H1 (cell line): ENCODE results near the gene STAMBPL1. TPM values are rescaled to one million over a fixed set of nuclear protein-coding genes. Genes with fewer than 3 reads are reported as not detected.

ENCODE experiments used
- CTCF ChIA-PET: fragments of 300-600 bp; sonication (Branson Sonifier 250); formaldehyde crosslinking; loops from one replicate; lab custom pipeline; 2021; ENCODE audit not compliant: partially characterized antibody; lab: Charles Lee
- POLR2A ChIA-PET: fragments of 300-600 bp; sonication (Branson Sonifier 250); formaldehyde crosslinking; loops from one replicate; lab custom pipeline; 2021; ENCODE audit warnings: inconsistent platforms; ENCODE audit not compliant: partially characterized antibody; lab: Charles Lee
- DNase-seq, 2 experiments: peaks; one replicate each; pipeline versions ENCODE4 v3.0.0 to v3.0.0-alpha.2; 2010 to 2022; ENCODE audit warnings: low spot score in 2 of 2, low read depth in 1 of 2, mixed read lengths in 1 of 2
- FAIRE-seq: peaks from 2 replicates; lab custom pipeline; 2011; peaks lifted over from hg19 to GRCh38; lab: Jason Lieb, UNC
- H2AFZ ChIP-seq: 2 replicates; pipeline ENCODE4 v1.8.1; 2012; ENCODE audit warnings: low read length, inconsistent platforms
- H2AK5ac ChIP-seq: 2 replicates; pipeline ENCODE4 v1.6.1; 2013; ENCODE audit warnings: low read depth, low read length
- H2BK120ac ChIP-seq: replicated peaks from 2 replicates; pipeline ENCODE3; 2013; ENCODE audit warnings: low read depth, low read length, inconsistent platforms
- H2BK12ac ChIP-seq: 2 replicates; pipeline ENCODE4 v1.6.1; 2013; ENCODE audit warnings: low read depth, low read length
- H2BK15ac ChIP-seq: 2 replicates; pipeline ENCODE4 v1.6.1; 2013; ENCODE audit warnings: low read length
- H2BK20ac ChIP-seq: 2 replicates; pipeline ENCODE4 v1.6.1; 2013; ENCODE audit warnings: low read length
- H2BK5ac ChIP-seq: 2 replicates; pipeline ENCODE4 v1.6.1; 2013; ENCODE audit warnings: low read depth, low read length
- H3K14ac ChIP-seq: 2 replicates; pipeline ENCODE4 v1.6.1; 2013; ENCODE audit warnings: inconsistent platforms; ENCODE audit not compliant: insufficient read length
- H3K18ac ChIP-seq: 2 replicates; pipeline ENCODE4 v1.6.1; 2013; ENCODE audit warnings: low read length; ENCODE audit errors: extremely low read depth
- H3K23ac ChIP-seq: 2 replicates; pipeline ENCODE4 v1.6.1; 2013; ENCODE audit warnings: inconsistent platforms; ENCODE audit not compliant: insufficient read length
- H3K23me2 ChIP-seq: 2 replicates; pipeline ENCODE4 v1.6.1; 2013; ENCODE audit warnings: low read depth, low read length
- H3K27ac ChIP-seq: 2 replicates; pipeline ENCODE4 v1.6.1; 2011; ENCODE audit warnings: low read depth, low read length, inconsistent platforms
- H3K27me3 ChIP-seq, 4 experiments: replicated peaks in 1 of 4; 1 replicate in 1 of 4; 2 replicates in 3 of 4; pipeline versions ENCODE4 v1.6.1 to v1.8.1; 2011 to 2013; ENCODE audit warnings: low read length in 3 of 4, mild to moderate bottlenecking in 3 of 4, inconsistent platforms in 2 of 4, mixed read lengths in 2 of 4, moderate library complexity in 1 of 4; ENCODE audit not compliant: control insufficient read depth in 3 of 4, insufficient read depth in 3 of 4; ENCODE audit errors: extremely low read depth in 1 of 4
- H3K36me3 ChIP-seq, 4 experiments: 2 replicates each; pipeline versions ENCODE4 v1.6.1 to v1.8.1; 2011 to 2013; ENCODE audit warnings: mild to moderate bottlenecking in 4 of 4, low read length in 3 of 4, moderate library complexity in 2 of 4, control low read depth in 1 of 4, inconsistent platforms in 1 of 4; ENCODE audit not compliant: insufficient read depth in 4 of 4, control insufficient read depth in 2 of 4
- H3K4ac ChIP-seq: replicated peaks from 2 replicates; pipeline ENCODE3; 2013; ENCODE audit warnings: low read length, low read depth, mixed read lengths, inconsistent platforms; ENCODE audit not compliant: insufficient read length
- H3K4me1 ChIP-seq, 4 experiments: replicated peaks in 1 of 4; 1 replicate in 1 of 4; 2 replicates in 3 of 4; pipeline versions ENCODE4 v1.6.1 to v1.8.1; 2011 to 2013; ENCODE audit warnings: low read length in 3 of 4, inconsistent platforms in 2 of 4, mixed read lengths in 1 of 4; ENCODE audit not compliant: insufficient read depth in 4 of 4, control insufficient read depth in 3 of 4
- H3K4me2 ChIP-seq, 2 experiments: 2 replicates each; pipeline versions ENCODE4 v1.6.1 to v1.8.1; 2011 to 2013; ENCODE audit warnings: low read depth in 2 of 2, low read length in 2 of 2, control low read depth in 1 of 2, inconsistent platforms in 1 of 2, mild to moderate bottlenecking in 1 of 2; ENCODE audit not compliant: insufficient read depth in 1 of 2
- H3K4me3 ChIP-seq, 4 experiments: fragments of 200-600, 300-600 bp in 1 of 4; sonication (generic), shearing (Covaris generic), sonication (Bioruptor Twin) in 1 of 4; 2 replicates each; pipeline versions ENCODE4 v1.5.1 to v1.8.1; 2011 to 2016; ENCODE audit warnings: low read length in 4 of 4, low read depth in 3 of 4, control low read depth in 2 of 4, inconsistent platforms in 2 of 4, mild to moderate bottlenecking in 2 of 4, mixed read lengths in 1 of 4, moderate library complexity in 1 of 4; ENCODE audit not compliant: insufficient read depth in 2 of 4; ENCODE audit errors: extremely low read depth in 1 of 4
- H3K56ac ChIP-seq: replicated peaks from 2 replicates; pipeline ENCODE3; 2013; ENCODE audit warnings: low read depth, mild to moderate bottlenecking, mixed read lengths, low read length, inconsistent platforms; ENCODE audit not compliant: insufficient read length
- H3K79me1 ChIP-seq: 2 replicates; pipeline ENCODE4 v1.6.1; 2013; ENCODE audit warnings: low read depth, low read length, control low read depth
- H3K79me2 ChIP-seq, 2 experiments: 2 replicates each; pipeline versions ENCODE4 v1.6.1 to v1.8.1; 2012 to 2013; ENCODE audit warnings: low read length in 2 of 2, mild to moderate bottlenecking in 2 of 2, inconsistent platforms in 1 of 2; ENCODE audit not compliant: insufficient read depth in 2 of 2, control insufficient read depth in 1 of 2
- H3K9ac ChIP-seq, 4 experiments: replicated peaks in 1 of 4; 1 replicate in 1 of 4; 2 replicates in 3 of 4; pipeline versions ENCODE4 v1.6.1 to v1.8.1; 2011 to 2013; ENCODE audit warnings: low read depth in 3 of 4, low read length in 3 of 4, control low read depth in 2 of 4, mild to moderate bottlenecking in 2 of 4, moderate library complexity in 2 of 4, inconsistent platforms in 1 of 4; ENCODE audit errors: extremely low read depth in 1 of 4
- H3K9me3 ChIP-seq, 2 experiments: 2 replicates each; pipeline versions ENCODE4 v1.6.1 to v1.8.1; 2012 to 2013; ENCODE audit warnings: mild to moderate bottlenecking in 2 of 2, moderate library complexity in 2 of 2, control low read depth in 1 of 2, inconsistent platforms in 1 of 2, low read depth in 1 of 2, low read length in 1 of 2, mixed read lengths in 1 of 2; ENCODE audit not compliant: insufficient read depth in 2 of 2
- H4K20me1 ChIP-seq, 2 experiments: replicated peaks in 1 of 2; 2 replicates each; pipeline versions ENCODE3 to v1.8.1; 2011 to 2013; ENCODE audit warnings: inconsistent platforms in 2 of 2, low read length in 2 of 2, mild to moderate bottlenecking in 1 of 2; ENCODE audit not compliant: insufficient read depth in 2 of 2, control insufficient read depth in 1 of 2
- H4K5ac ChIP-seq: 2 replicates; pipeline ENCODE4 v1.6.1; 2013; ENCODE audit warnings: low read length, low read depth, mixed read lengths, inconsistent platforms; ENCODE audit not compliant: insufficient read length
- H4K8ac ChIP-seq: 2 replicates; pipeline ENCODE4 v1.8.0; 2013; ENCODE audit warnings: mild to moderate bottlenecking, moderate library complexity, low read length, inconsistent platforms; ENCODE audit not compliant: insufficient read depth; ENCODE audit errors: extremely low read depth
- H4K91ac ChIP-seq: replicated peaks from 2 replicates; pipeline ENCODE3; 2013; ENCODE audit warnings: low read length, mixed read lengths, inconsistent platforms; ENCODE audit not compliant: insufficient read length
- ASH2L ChIP-seq: fragments of 200-600, 300-600 bp; sonication (generic); IDR thresholded peaks from one replicate; pipeline ENCODE4 v1.7.1; 2017; ENCODE audit warnings: low read length
- CBX5 ChIP-seq: fragments of 300-800, 300-1000 bp; sonication (generic); IDR thresholded peaks from 2 replicates; pipeline ENCODE4 v1.7.1; 2016; ENCODE audit warnings: antibody characterized with exemption, low read length, low read depth
- CEBPB ChIP-seq: IDR thresholded peaks from 2 replicates; pipeline ENCODE4 v1.6.1; 2012; ENCODE audit warnings: low read depth, low read length
- CHD2 ChIP-seq: IDR thresholded peaks from 2 replicates; pipeline ENCODE4 v1.6.1; 2012; ENCODE audit warnings: low read length, improper control_type of control experiment
- CTBP2 ChIP-seq: IDR thresholded peaks from 2 replicates; pipeline ENCODE4 v1.7.0; 2011; ENCODE audit warnings: borderline replicate concordance, mild to moderate bottlenecking, moderate library complexity, mixed read lengths, low read length; ENCODE audit not compliant: insufficient read depth, insufficient read length
- EGR1 ChIP-seq: IDR thresholded peaks from 2 replicates; pipeline ENCODE4 v1.6.1; 2011; ENCODE audit warnings: low read depth, low read length, borderline replicate concordance
- FOSL1 ChIP-seq: IDR thresholded peaks from 2 replicates; pipeline ENCODE4 v1.6.1; 2011; ENCODE audit warnings: mild to moderate bottlenecking, low read depth, low read length, moderate library complexity; ENCODE audit not compliant: insufficient read depth
- GABPA ChIP-seq: IDR thresholded peaks from 2 replicates; pipeline ENCODE4 v1.6.1; 2011; ENCODE audit warnings: mild to moderate bottlenecking, low read length, moderate library complexity, borderline replicate concordance; ENCODE audit not compliant: insufficient read depth
- JUN ChIP-seq: IDR thresholded peaks from 2 replicates; pipeline ENCODE4 v1.6.1; 2011; ENCODE audit warnings: low read depth, mild to moderate bottlenecking, improper control_type of control experiment, low read length
- RFX5 ChIP-seq: IDR thresholded peaks from 2 replicates; pipeline ENCODE4 v1.6.1; 2011; ENCODE audit warnings: low read depth, low read length, improper control_type of control experiment, borderline replicate concordance
- SIX5 ChIP-seq: IDR thresholded peaks from 2 replicates; pipeline ENCODE4 v1.6.1; 2011; ENCODE audit warnings: mild to moderate bottlenecking, low read depth, low read length
- WGBS, 2 experiments: shearing (Covaris generic) in 1 of 2; methylation state at CpG; one replicate each; pipeline versions ENCODE4 v1.1.6 to v1.1.7; 2013 to 2015; ENCODE audit warnings: low lambda C conversion rate in 2 of 2, mixed read lengths in 2 of 2, inconsistent platforms in 1 of 2, low coverage in 1 of 2, missing lambda C conversion rate in 1 of 2; ENCODE audit not compliant: insufficient replicate concordance in 2 of 2, insufficient coverage in 1 of 2, insufficient read length in 1 of 2; ENCODE audit errors: extremely low coverage in 1 of 2, missing lambda C conversion rate in 1 of 2; 5-methylcytosine and 5-hydroxymethylcytosine counted together
- polyA plus RNA-seq, 7 experiments: library from polyadenylated mRNA; depleted of rRNA in 3 of 7; stranded (reverse) in 5 of 7; unstranded in 2 of 7; fragments of >200 nt in 5 of 7; fragments of 200-250 nt in 2 of 7; gene quantifications; 1 replicate in 5 of 7; 2 replicates in 1 of 7; 4 replicates in 1 of 7; pipeline versions ENCODE4 v1.2.1 to v1.2.3, GENCODE V29; 2011 to 2013; ENCODE audit warnings: missing spikeins in 2 of 7, mixed read lengths in 2 of 7
- total RNA-seq: library from RNA; stranded (reverse); fragmentation: NEBNext Ultra II Directional; extraction: Animal tissue kit (Norgen Biotek cat#: 25700); gene quantifications from 2 replicates; pipeline ENCODE4 v1.2.1, GENCODE V29; 2021
- TF ChIP-seq, protein P1 (sequence below): IDR thresholded peaks from 2 replicates; pipeline ENCODE4 v1.6.1; 2012; ENCODE audit warnings: low read length, inconsistent platforms

STAMBPL1 gene
- total and polyA plus RNA-seq, 2 of the 8 experiments (the other 6 are each of a cell fraction or from before 2014, with no cell fraction given) = 5.5 TPM

DNA sequence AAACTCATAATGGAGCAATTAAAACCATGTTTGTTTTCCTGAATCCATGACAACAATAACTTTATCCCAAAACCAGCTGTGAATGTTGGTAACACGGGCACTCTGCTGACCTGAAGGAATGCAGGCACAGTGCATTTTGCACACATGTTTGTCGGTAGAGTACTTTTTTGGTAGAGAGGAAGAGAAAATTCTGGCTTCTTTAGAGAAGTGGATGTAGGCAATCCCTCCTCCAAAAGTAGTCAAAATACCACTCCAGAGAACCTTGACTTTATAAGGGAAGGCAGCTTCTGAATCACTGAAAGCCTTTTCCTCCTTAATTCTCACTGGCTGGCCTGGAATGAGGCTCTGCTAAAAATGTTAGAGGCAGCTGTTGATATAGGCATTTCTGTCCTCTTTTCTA, 88.3 kb downstream of the STAMBPL1 start:
- no peak overlapping the region for H3K4me2 ChIP-seq
- no peak for FAIRE-seq
- TF ChIP-seq, protein P1, sequence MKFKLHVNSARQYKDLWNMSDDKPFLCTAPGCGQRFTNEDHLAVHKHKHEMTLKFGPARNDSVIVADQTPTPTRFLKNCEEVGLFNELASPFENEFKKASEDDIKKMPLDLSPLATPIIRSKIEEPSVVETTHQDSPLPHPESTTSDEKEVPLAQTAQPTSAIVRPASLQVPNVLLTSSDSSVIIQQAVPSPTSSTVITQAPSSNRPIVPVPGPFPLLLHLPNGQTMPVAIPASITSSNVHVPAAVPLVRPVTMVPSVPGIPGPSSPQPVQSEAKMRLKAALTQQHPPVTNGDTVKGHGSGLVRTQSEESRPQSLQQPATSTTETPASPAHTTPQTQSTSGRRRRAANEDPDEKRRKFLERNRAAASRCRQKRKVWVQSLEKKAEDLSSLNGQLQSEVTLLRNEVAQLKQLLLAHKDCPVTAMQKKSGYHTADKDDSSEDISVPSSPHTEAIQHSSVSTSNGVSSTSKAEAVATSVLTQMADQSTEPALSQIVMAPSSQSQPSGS = no peak
- TF ChIP-seq CEBPB (no peak), ASH2L (no peak), CHD2 (no peak), CBX5 (no peak), GABPA (no peak), EGR1 (no peak), RFX5 (no peak), CTBP2 (no peak), SIX5 (no peak), JUN (no peak), FOSL1 (no peak)

More for the DNA sequence above, 88.3 kb downstream of the STAMBPL1 start:
- no peak overlapping the region for H2AK5ac ChIP-seq
- no peak overlapping the region for H4K8ac ChIP-seq
- no peaks in the 10 kb centered on the region for H3K27me3 ChIP-seq
- H2BK5ac ChIP-seq = no peak overlapping the region
- H3K9me3 ChIP-seq = no peaks in the 10 kb centered on the region
- H3K36me3 ChIP-seq = no peaks in the 10 kb centered on the region
- H3K18ac ChIP-seq = no peak overlapping the region
- H2BK120ac ChIP-seq = no peak overlapping the region
- H2AFZ ChIP-seq = no peak overlapping the region
- no peak overlapping the region for H3K23ac ChIP-seq
- H2BK12ac ChIP-seq = no peak overlapping the region
- H3K23me2 ChIP-seq = no peaks in the 10 kb centered on the region
- no peak overlapping the region for H2BK20ac ChIP-seq
- H3K4me3 ChIP-seq = no peak overlapping the region
- POLR2A ChIA-PET = no interaction called here
- 89% methylated on average over 2 of the region's 2 CpGs; no CpG with 5 or more reads in 1 of the 2 experiments for WGBS, 2 experiments
- no peak overlapping the region for H2BK15ac ChIP-seq
- no peak overlapping the region for H3K14ac ChIP-seq
- no peak overlapping the region for H3K4ac ChIP-seq
- H4K5ac ChIP-seq = no peak overlapping the region
- no peak overlapping the region for H4K91ac ChIP-seq
- CTCF ChIA-PET = interaction anchor here (1.0 kb wide), 1 partner anchor 34 kb away, joined by 4 read pairs; no protein-coding TSS in a partner anchor
- no peaks in the 10 kb centered on the region for H3K79me1 ChIP-seq
- no peak overlapping the region for H3K27ac ChIP-seq
- no peak for DNase-seq
- H3K79me2 ChIP-seq = no peaks in the 10 kb centered on the region
- no peaks in the 10 kb centered on the region for H4K20me1 ChIP-seq
- no peak overlapping the region for H3K9ac ChIP-seq
- H3K4me1 ChIP-seq = no peaks in the 10 kb centered on the region
- H3K56ac ChIP-seq = no peak overlapping the region
